Pulmonary artery endothelial cell (primary cell): Measurements from ENCODE around the gene PRMT3. TPM values are rescaled to one million over a fixed set of nuclear protein-coding genes. Genes with fewer than 3 reads are reported as not detected.
A peak's percentile ranks its signal among the peaks of the same experiment; 100 is the strongest.
"Not testable (repeated sequence)": the region's sequence is repeated elsewhere in the genome, so short reads cannot be mapped to it uniquely, and the experiment has no call there.

Source experiments
- DNase-seq: peaks from one replicate; pipeline ENCODE4 v3.0.0-alpha.2; 2011; ENCODE audit warnings: low read depth, low spot score
- total RNA-seq: library from RNA; depleted of rRNA; stranded (reverse); fragments of >200 nt; gene quantifications from 2 replicates; pipeline ENCODE4 v1.2.3, GENCODE V29; 2014

Gene PRMT3
- total RNA-seq, 1 donor from 2014 or later, result 23.8 TPM

- DNase-seq, result no peak
Observed at GRCh38 chr11:20373568-20374209, 13.8 kb upstream of the PRMT3 start.

- DNase-seq, result no peak
Observed at GRCh38 chr11:20374741-20375300, 12.7 kb upstream of the PRMT3 start.

GRCh38 chr11:20376162-20376730 is 11.3 kb upstream of the PRMT3 start:
- no peak for DNase-seq

- DNase-seq, result not testable (repeated sequence)
Observed at GRCh38 chr11:20385996-20386395, 1.5 kb upstream of the PRMT3 start.

- no peak for DNase-seq
Observed at GRCh38 chr11:20388096-20389055, 860 bp downstream of the PRMT3 start.

GRCh38 chr11:20397281-20397680 is 9.8 kb downstream of the PRMT3 start:
- DNase-seq, result no peak

GRCh38 chr11:20399498-20399897 is 12.0 kb downstream of the PRMT3 start:
- no peak for DNase-seq

GRCh38 chr11:20403059-20403458 is 15.5 kb downstream of the PRMT3 start:
- no peak for DNase-seq

- DNase-seq, result no peak
Observed at GRCh38 chr11:20406484-20406883, 19.0 kb downstream of the PRMT3 start.

GRCh38 chr11:20407344-20407743 is 19.8 kb downstream of the PRMT3 start:
- no peak for DNase-seq

- no peak for DNase-seq
Observed at GRCh38 chr11:20415432-20415831, 27.9 kb downstream of the PRMT3 start.

GRCh38 chr11:20417771-20418170 is 30.3 kb downstream of the PRMT3 start:
- DNase-seq, result no peak

GRCh38 chr11:20421946-20422345 is 34.4 kb downstream of the PRMT3 start:
- DNase-seq, result no peak

- no peak for DNase-seq
Observed at GRCh38 chr11:20429216-20429615, 41.7 kb downstream of the PRMT3 start.

GRCh38 chr11:20438637-20439036 is 51.1 kb downstream of the PRMT3 start:
- no peak for DNase-seq

GRCh38 chr11:20443596-20443995 is 56.1 kb downstream of the PRMT3 start:
- DNase-seq, result peak; percentile 3

GRCh38 chr11:20444535-20444934 is 57.0 kb downstream of the PRMT3 start:
- DNase-seq, result no peak

- no peak for DNase-seq
Observed at GRCh38 chr11:20448834-20449233, 61.3 kb downstream of the PRMT3 start.

- no peak for DNase-seq
Observed at GRCh38 chr11:20450829-20451228, 63.3 kb downstream of the PRMT3 start.

GRCh38 chr11:20451568-20451967 is 64.1 kb downstream of the PRMT3 start:
- DNase-seq, result no peak

- no peak for DNase-seq
Observed at GRCh38 chr11:20452585-20452984, 65.1 kb downstream of the PRMT3 start.
